HepG2 (cell line): ENCODE results near the gene HLCS. TPM values are rescaled to one million over a fixed set of nuclear protein-coding genes. Genes with fewer than 3 reads are reported as not detected.

Experiments
- ATAC-seq: fragments of 200-7000 bp; cut with Tn5 transposase; 3 replicates; pipeline ENCODE4 v1.9.1; 2020; ENCODE audit warnings: mild to moderate bottlenecking, moderate library complexity
- BruUV-seq: library from RNA; stranded (reverse); fragments of 400-500 nt; replicated peaks from 2 replicates; lab custom pipeline; 2021; lab: Mats Ljungman, UMichigan
- CTCF ChIA-PET: fragments of 300-600 bp; formaldehyde crosslinking; extraction: SDS; loops from one replicate; lab custom pipeline; 2021; ENCODE audit warnings: low total read pairs, inconsistent platforms, low intra/inter-chr PET ratio; lab: Yijun Ruan, JAX
- POLR2A ChIA-PET: fragments of 350-600 bp; sonication (Branson Sonifier 250); formaldehyde crosslinking; loops from one replicate; lab custom pipeline; 2020; ENCODE audit warnings: antibody characterized with exemption, inconsistent platforms; lab: Yijun Ruan, JAX
- DNase-seq: peaks from one replicate; pipeline ENCODE4 v3.0.0-alpha.2; 2015; ENCODE audit warnings: low spot score
- FAIRE-seq: peaks from 3 replicates; lab custom pipeline; 2011; peaks lifted over from hg19 to GRCh38; lab: Jason Lieb, UNC
- H2AFZ ChIP-seq: one replicate; pipeline ENCODE4 v1.6.1; 2011; ENCODE audit warnings: low read length, inconsistent platforms
- H3K27ac ChIP-seq: fragments of 300-600 bp; 3 replicates; pipeline ENCODE4 v1.8.0; 2011; ENCODE audit warnings: mixed run types, mild to moderate bottlenecking, mixed read lengths, low read length, inconsistent platforms; ENCODE audit not compliant: insufficient read depth; ENCODE audit errors: extremely low read length
- H3K27me3 ChIP-seq, 2 experiments: fragments of 200-600 bp in 1 of 2; 2 replicates in 1 of 2; 3 replicates in 1 of 2; pipeline versions ENCODE4 v1.6.0 to v1.8.0; 2011; ENCODE audit warnings: low read length in 2 of 2, mild to moderate bottlenecking in 2 of 2, moderate library complexity in 2 of 2, inconsistent platforms in 1 of 2; ENCODE audit not compliant: insufficient read depth in 2 of 2, control insufficient read depth in 1 of 2
- H3K36me3 ChIP-seq, 2 experiments: fragments of 200-600 bp in 1 of 2; replicated peaks in 1 of 2; 2 replicates in 1 of 2; 3 replicates in 1 of 2; pipeline versions ENCODE4 v1.5.1 to v1.8.0; 2011; ENCODE audit warnings: low read length in 2 of 2, inconsistent platforms in 1 of 2; ENCODE audit not compliant: insufficient read depth in 2 of 2, control insufficient read depth in 1 of 2
- H3K4me1 ChIP-seq: 2 replicates; pipeline ENCODE4 v1.5.1; 2012; ENCODE audit warnings: low read length, inconsistent platforms; ENCODE audit not compliant: insufficient read depth
- H3K4me2 ChIP-seq: 2 replicates; pipeline ENCODE4 v1.6.0; 2011; ENCODE audit warnings: low read depth, low read length, inconsistent platforms
- H3K4me3 ChIP-seq, 3 experiments: fragments of 200-600 bp in 1 of 3; sonication (generic), shearing (Covaris generic) in 1 of 3; replicated peaks in 1 of 3; 2 replicates each; pipeline ENCODE4 v1.5.1; 2011 to 2016; ENCODE audit warnings: low read length in 3 of 3, inconsistent platforms in 2 of 3, low read depth in 2 of 3, mild to moderate bottlenecking in 2 of 3, control low read depth in 1 of 3, mixed read lengths in 1 of 3; ENCODE audit not compliant: insufficient read depth in 1 of 3
- H3K79me2 ChIP-seq: one replicate; pipeline ENCODE4 v1.6.1; 2011; ENCODE audit warnings: low read length, inconsistent platforms; ENCODE audit not compliant: insufficient read depth
- H3K9ac ChIP-seq: 2 replicates; pipeline ENCODE4 v1.6.0; 2011; ENCODE audit warnings: mild to moderate bottlenecking, low read depth, low read length, inconsistent platforms; ENCODE audit not compliant: insufficient read depth
- H3K9me3 ChIP-seq: 2 replicates; pipeline ENCODE4 v1.5.1; 2012; ENCODE audit warnings: mild to moderate bottlenecking, low read length
- H4K20me1 ChIP-seq: 2 replicates; pipeline ENCODE4 v1.6.0; 2011; ENCODE audit warnings: inconsistent platforms, mild to moderate bottlenecking, low read length, moderate library complexity; ENCODE audit not compliant: insufficient read depth
- CBFB ChIP-seq: sonication (generic); formaldehyde crosslinking; IDR thresholded peaks from 2 replicates; pipeline ENCODE4 v1.4.0; 2020; ENCODE audit warnings: missing genetic modification reagents
- SIX1 ChIP-seq: sonication (generic); formaldehyde crosslinking; IDR thresholded peaks from 2 replicates; pipeline ENCODE4 v1.4.0; 2020; ENCODE audit warnings: missing genetic modification reagents, borderline replicate concordance
- TEAD2 ChIP-seq: sonication (generic); formaldehyde crosslinking; IDR thresholded peaks from 2 replicates; pipeline ENCODE4 v1.9.0; 2021; ENCODE audit warnings: missing genetic modification reagents
- ZMAT3 ChIP-seq: sonication (generic); formaldehyde crosslinking; conservative IDR thresholded peaks from 2 replicates; pipeline ENCODE4 v1.7.0; 2021; ENCODE audit warnings: missing genetic modification reagents
- ZNF558 ChIP-seq: sonication (generic); formaldehyde crosslinking; IDR thresholded peaks from 2 replicates; pipeline ENCODE4 v1.9.0; 2022; ENCODE audit warnings: mild to moderate bottlenecking, missing genetic modification reagents, borderline replicate concordance
- ZNF75D ChIP-seq: sonication (generic); formaldehyde crosslinking; IDR thresholded peaks from 2 replicates; pipeline ENCODE4 v1.8.1; 2023; ENCODE audit warnings: missing genetic modification reagents, mild to moderate bottlenecking, borderline replicate concordance
- ZNF83 ChIP-seq: sonication (generic); formaldehyde crosslinking; IDR thresholded peaks from 2 replicates; pipeline ENCODE4 v1.4.0; 2020; ENCODE audit warnings: missing genetic modification reagents, mild to moderate bottlenecking, borderline replicate concordance
- WGBS: methylation state at CpG from one replicate; pipeline ENCODE4 v1.1.6; 2017; ENCODE audit warnings: low lambda C conversion rate; 5-methylcytosine and 5-hydroxymethylcytosine counted together
- in situ Hi-C: cut with HindIII; loops from 2 replicates; pipeline ENCODE4 v1.10.0; 2017; ENCODE audit warnings: low pct_unique_long_range_greater_than_20kb; ENCODE audit not compliant: extremely low pct_ligation_motif_present
- intact Hi-C: fragments of 100-400 bp; cut with micrococcal nuclease; formaldehyde crosslinking; loops from one replicate; pipeline ENCODE4 v1.10.0; 2022; ENCODE audit not compliant: unreplicated experiment
- polyA plus RNA-seq, 8 experiments: library from polyadenylated mRNA; depleted of rRNA in 3 of 8; stranded (reverse) in 7 of 8; unstranded in 1 of 8; fragments of >200 nt; fragmentation: Illumina TruSeq in 4 of 8; extraction: Trizol in 4 of 8; gene quantifications; 2 replicates each; pipeline versions ENCODE4 v1.2.1 to v1.2.3, GENCODE V29; 2011 to 2016; ENCODE audit warnings: low read depth in 4 of 8, missing spikeins in 1 of 8, mixed read lengths in 1 of 8; ENCODE audit not compliant: insufficient read depth in 1 of 8
- total RNA-seq, 5 experiments: library from RNA; depleted of rRNA; stranded (reverse); fragments of >200 nt; fragmentation: Illumina TruSeq; extraction: Trizol; gene quantifications; 2 replicates each; pipeline ENCODE4 v1.2.3, GENCODE V29; 2016; ENCODE audit warnings: low read depth in 1 of 5
- TF ChIP-seq, protein P1 (sequence below): sonication (generic); formaldehyde crosslinking; IDR thresholded peaks from 2 replicates; pipeline ENCODE4 v1.4.0; 2020; ENCODE audit warnings: missing genetic modification reagents

HLCS gene
- total and polyA plus RNA-seq, 2 of the 13 experiments (the other 11 are each of a cell fraction or from before 2014, with no cell fraction given), result 7.9 to 12.3 TPM

DNA sequence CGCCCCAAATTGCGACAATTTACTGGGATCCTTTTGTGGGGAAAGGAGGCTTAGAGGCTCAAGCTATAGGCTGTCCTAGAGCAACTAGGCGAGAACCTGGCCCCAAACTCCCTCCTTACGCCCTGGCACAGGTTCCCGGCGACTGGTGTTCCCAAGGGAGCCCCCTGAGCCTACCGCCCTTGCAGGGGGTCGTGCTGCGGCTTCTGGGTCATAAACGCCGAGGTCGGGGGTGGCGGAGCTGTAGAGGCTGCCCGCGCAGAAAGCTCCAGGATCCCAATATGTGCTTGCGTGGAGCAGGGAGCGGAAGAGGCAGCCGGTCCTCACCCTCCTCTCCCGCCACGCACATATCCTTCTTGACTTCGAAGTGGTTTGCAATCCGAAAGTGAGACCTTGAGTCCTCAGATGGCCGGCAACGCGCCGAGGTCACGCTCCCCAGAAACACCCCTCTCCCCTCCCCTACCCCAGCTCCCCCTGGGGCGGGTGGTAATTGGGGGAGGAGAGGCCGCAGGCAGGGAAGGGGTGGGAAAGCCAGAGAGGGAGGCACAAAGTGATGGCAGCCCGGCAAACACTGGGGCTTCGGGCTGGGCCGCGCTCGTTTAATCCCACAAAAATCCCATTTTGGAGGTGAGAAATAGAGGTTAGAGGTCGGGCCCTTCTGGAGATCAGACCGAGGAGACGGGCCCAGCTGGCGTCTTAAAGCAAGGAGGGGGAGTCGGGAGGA lies 261.4 kb downstream of the HLCS start:
- Histone ChIP-seq H3K4me1 (peaks cover 5% of the 10 kb centered on the region), H4K20me1 (no peaks in the 10 kb centered on the region), H3K79me2 (no peaks in the 10 kb centered on the region), H3K4me3 (no peak overlapping the region)
- POLR2A ChIA-PET, result no interaction called here
- TF ChIP-seq TEAD2 (CRISPR knock-in tag) (no peak), ZMAT3 (no peak), ZNF83 (no peak), ZNF75D (CRISPR knock-in tag) (no peak), CBFB (CRISPR knock-in tag) (no peak), ZNF558 (no peak), SIX1 (CRISPR knock-in tag) (no peak)
- TF ChIP-seq, protein P1, sequence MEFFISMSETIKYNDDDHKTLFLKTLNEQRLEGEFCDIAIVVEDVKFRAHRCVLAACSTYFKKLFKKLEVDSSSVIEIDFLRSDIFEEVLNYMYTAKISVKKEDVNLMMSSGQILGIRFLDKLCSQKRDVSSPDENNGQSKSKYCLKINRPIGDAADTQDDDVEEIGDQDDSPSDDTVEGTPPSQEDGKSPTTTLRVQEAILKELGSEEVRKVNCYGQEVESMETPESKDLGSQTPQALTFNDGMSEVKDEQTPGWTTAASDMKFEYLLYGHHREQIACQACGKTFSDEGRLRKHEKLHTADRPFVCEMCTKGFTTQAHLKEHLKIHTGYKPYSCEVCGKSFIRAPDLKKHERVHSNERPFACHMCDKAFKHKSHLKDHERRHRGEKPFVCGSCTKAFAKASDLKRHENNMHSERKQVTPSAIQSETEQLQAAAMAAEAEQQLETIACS, result no peak
- TF ChIP-seq, all 625 proteins: peak for 0
- DNase-seq, result no peak
- Histone ChIP-seq H3K36me3 (no peaks in the 10 kb centered on the region), H3K27ac (no peak overlapping the region), H2AFZ (no peak overlapping the region), H3K9me3 (no peaks in the 10 kb centered on the region), H3K27me3 (peaks cover 3 to 46% of the 10 kb centered on the region in 2 experiments), H3K9ac (no peak overlapping the region), H3K4me2 (no peak overlapping the region)
- BruUV-seq, result no TSS peak
- in situ Hi-C loops, result no loop called here
- ATAC-seq, result no peak
- intact Hi-C loops, result no loop called here
- WGBS, result 79% methylated on average over 25 of the region's 39 CpGs
- CTCF ChIA-PET, result no interaction called here
- no peak for FAIRE-seq
